Ascending aorta (tissue), 2 donors: Measurements from ENCODE around the gene SGSH. TPM values are rescaled to one million over a fixed set of nuclear protein-coding genes. Genes with fewer than 3 reads are reported as not detected.
"Not testable (repeated sequence)": the region's sequence is repeated elsewhere in the genome, so short reads cannot be mapped to it uniquely, and the experiment has no call there.

Experiments
- DNase-seq, 2 donors: peaks; one replicate each; pipeline ENCODE4 v3.0.0-alpha.2; 2019; ENCODE audit warnings: low spot score in 2 of 2
- H3K27ac ChIP-seq, 2 donors: fragments of 200-600 bp; sonication (generic); one replicate each; pipeline ENCODE4 v1.5.1; 2016 to 2017; ENCODE audit warnings: mild to moderate bottlenecking in 1 of 2
- H3K27me3 ChIP-seq: fragments of 200-600 bp; sonication (generic); one replicate; pipeline ENCODE4 v1.5.1; 2017
- H3K36me3 ChIP-seq, 2 donors: fragments of 200-600 bp; sonication (generic); one replicate each; pipeline ENCODE4 v1.5.1; 2016
- H3K4me1 ChIP-seq, 2 donors: fragments of 200-600 bp; sonication (generic); one replicate each; pipeline ENCODE4 v1.5.1; 2016 to 2017; ENCODE audit warnings: mild to moderate bottlenecking in 1 of 2
- H3K4me3 ChIP-seq, 2 donors: fragments of 200-600 bp; sonication (generic); one replicate each; pipeline ENCODE4 v1.5.1; 2016 to 2017; ENCODE audit warnings: mild to moderate bottlenecking in 1 of 2
- H3K9me3 ChIP-seq, 2 donors: fragments of 200-600 bp; sonication (generic); one replicate each; pipeline ENCODE4 v1.5.1; 2016
- CTCF ChIP-seq, 3 experiments: fragments of 200-600 bp in 2 of 3; fragments of 450-650 bp in 1 of 3; sonication (generic) in 2 of 3; IDR thresholded peaks; one replicate each; pipeline ENCODE4 v1.5.1; 2016 to 2019; ENCODE audit warnings: antibody characterized with exemption in 3 of 3, mild to moderate bottlenecking in 1 of 3, moderate library complexity in 1 of 3
- intact Hi-C: fragments of 100-400 bp; cut with DNase I; formaldehyde crosslinking; loops from one replicate; pipeline ENCODE4 v1.15.1; 2023
- total RNA-seq: library from RNA; depleted of rRNA; stranded (reverse); fragments of >200 nt; gene quantifications from one replicate; pipeline ENCODE4 v1.1.0, GENCODE V29; 2016

The SGSH gene
- total RNA-seq, 1 donor from 2014 or later: 50.9 TPM

- H3K27me3 ChIP-seq: no peaks in the 10 kb centered on the region
- H3K9me3 ChIP-seq: no peaks in the 10 kb centered on the region
- peak overlapping the region; percentile 96 to 99 for H3K4me3 ChIP-seq
- no peak for TF ChIP-seq CTCF (IDR thresholded peaks at IDR 0.05)
- intact Hi-C loops: loop anchor here (2.0 to 5.0 kb wide), 4 partner anchors 17 to 159 kb away; partner anchors contain the start of genes EIF4A3, GAA, SGSH and SLC26A11
- DNase-seq: peak in 1 of 2 donors; percentile 77
- peak overlapping the region; percentile 97 for H3K27ac ChIP-seq
- peaks cover 15 to 28% of the 10 kb centered on the region in 2 donors for H3K4me1 ChIP-seq
- H3K36me3 ChIP-seq: peaks cover 8 to 9% of the 10 kb centered on the region in 2 donors
Observed at GRCh38 chr17:80261159-80261894, 41.2 kb upstream of the SGSH start.

GRCh38 chr17:80260791-80261158, 40.6 kb upstream of the SGSH start, which contains the start of gene RNF213:
Gene RNF213, plus strand, starts transcription at chr17:80260852. Its CDS starts 2,830 bp downstream, at chr17:80263682.
- H3K4me1 ChIP-seq: peaks cover 15 to 28% of the 10 kb centered on the region in 2 donors
- H3K9me3 ChIP-seq: no peaks in the 10 kb centered on the region
- no peak for TF ChIP-seq CTCF (IDR thresholded peaks at IDR 0.05)
- peak within 1 kb of the TSS; percentile 97 for H3K27ac ChIP-seq
- intact Hi-C loops: loop anchor here (2.0 to 5.0 kb wide), 4 partner anchors 18 to 158 kb away; partner anchors contain the start of genes EIF4A3, GAA, SGSH and SLC26A11
- H3K36me3 ChIP-seq: peaks cover 6 to 9% of the 10 kb centered on the region in 2 donors
- DNase-seq: peak in 1 of 2 donors; percentile 73
- peak within 1 kb of the TSS; percentile 96 to 99 for H3K4me3 ChIP-seq
- no peaks in the 10 kb centered on the region for H3K27me3 ChIP-seq

- Histone ChIP-seq H3K36me3 (peaks cover 0 to 5% of the 10 kb centered on the region in 2 donors), H3K9me3 (no peaks in the 10 kb centered on the region), H3K4me1 (peaks cover 15 to 35% of the 10 kb centered on the region in 2 donors), H3K27ac (peak overlapping the region; percentile 82 to 94), H3K27me3 (no peaks in the 10 kb centered on the region), H3K4me3 (peak overlapping the region; percentile 63 to 90)
- TF ChIP-seq CTCF (IDR thresholded peaks at IDR 0.05): no peak
- DNase-seq: peak in 1 of 2 donors; percentile 84
- intact Hi-C loops: loop anchor here (2.0 to 5.0 kb wide), 4 partner anchors 19 to 158 kb away; partner anchors contain the start of genes EIF4A3, GAA, SGSH and SLC26A11
Observed at GRCh38 chr17:80260069-80260535, 40.0 kb upstream of the SGSH start.

GRCh38 chr17:80259457-80260068, 39.4 kb upstream of the SGSH start:
- no peak for TF ChIP-seq CTCF (IDR thresholded peaks at IDR 0.05)
- peaks cover 15 to 38% of the 10 kb centered on the region in 2 donors for H3K4me1 ChIP-seq
- no peak for DNase-seq
- intact Hi-C loops: loop anchor here (2.0 to 5.0 kb wide), 4 partner anchors 19 to 157 kb away; partner anchors contain the start of genes EIF4A3, GAA, SGSH and SLC26A11
- no peaks in the 10 kb centered on the region for H3K27me3 ChIP-seq
- no peaks in the 10 kb centered on the region for H3K9me3 ChIP-seq
- H3K4me3 ChIP-seq: peak overlapping the region; percentile 63 to 90
- H3K27ac ChIP-seq: peak overlapping the region; percentile 82 to 94
- H3K36me3 ChIP-seq: peaks cover 0 to 3% of the 10 kb centered on the region in 2 donors

- H3K27me3 ChIP-seq, H3K27ac ChIP-seq, DNase-seq, H3K36me3 ChIP-seq, intact Hi-C loops, H3K4me3 ChIP-seq, H3K9me3 ChIP-seq: not testable (repeated sequence)
- peaks cover 15 to 38% of the 10 kb centered on the region in 2 donors for H3K4me1 ChIP-seq
Observed at GRCh38 chr17:80258296-80258695, 38.2 kb upstream of the SGSH start.
